Activated CD8-positive, alpha-beta memory T cell treated with anti-CD3 and anti-CD28 coated beads for 36 hours (primary cell): Measurements from ENCODE around the gene ZNF595. TPM values are rescaled to one million over a fixed set of nuclear protein-coding genes. Genes with fewer than 3 reads are reported as not detected.
"Not testable (repeated sequence)": the region's sequence is repeated elsewhere in the genome, so short reads cannot be mapped to it uniquely, and the experiment has no call there.

Experiments used
- CTCF ChIA-PET: fragments of 350-600 bp; sonication (Branson Sonifier 250); formaldehyde crosslinking; loops from one replicate; lab custom pipeline; 2021; ENCODE audit warnings: antibody characterized with exemption; lab: Charles Lee
- POLR2A ChIA-PET: fragments of 350-600 bp; sonication (Branson Sonifier 250); formaldehyde crosslinking; loops from one replicate; lab custom pipeline; 2021; ENCODE audit warnings: antibody characterized with exemption; lab: Charles Lee
- total RNA-seq, 2 experiments: library from RNA; stranded (reverse); gene quantifications; one replicate each; pipeline ENCODE4 v1.2.3, GENCODE V29; 2021

The ZNF595 gene
- total RNA-seq, result 1 to 10 TPM; 7.2 to 7.4 TPM

DNA sequence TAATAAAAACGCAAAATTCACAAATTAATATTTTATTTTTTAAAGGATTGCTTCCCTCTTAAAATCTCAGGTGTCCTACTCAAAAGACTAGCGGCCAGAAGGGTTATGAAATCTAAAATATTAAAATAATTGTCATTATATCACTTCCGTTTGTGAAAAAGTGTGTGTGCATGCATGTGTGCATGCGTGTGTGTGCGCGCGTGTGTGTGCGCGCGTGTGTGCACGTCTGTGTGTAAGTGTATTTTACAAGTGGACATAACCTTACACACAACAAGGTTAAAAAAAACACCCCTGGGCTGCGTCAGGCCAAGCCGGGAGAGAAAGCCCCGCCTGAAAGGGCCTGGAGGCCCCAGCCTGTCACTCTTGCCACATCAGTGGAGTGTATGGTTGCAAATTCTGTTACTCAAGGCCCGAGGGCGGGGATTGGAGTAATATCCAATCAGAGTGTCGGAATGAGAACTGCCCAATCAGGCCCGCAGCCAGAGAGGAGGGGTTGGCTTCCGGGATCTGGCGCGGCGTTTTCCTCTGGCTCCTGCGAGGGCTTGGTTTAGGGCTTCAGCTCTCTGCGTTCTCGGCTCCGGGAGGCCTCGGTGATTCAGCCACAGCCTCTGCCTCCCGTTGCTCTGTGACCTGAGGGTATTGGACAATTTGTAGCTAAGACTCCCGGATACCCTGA is at the start of gene ZNF595:
Gene ZNF595 (plus strand): TSS at position 518 of the 676 bp plus-strand sequence. CDS start 168 bp downstream, outside the sequence.
- CTCF ChIA-PET, result interaction anchor here (0.5 to 1.1 kb wide), 3 partner anchors 25 to 508 kb away, joined by 3 read pairs; no protein-coding TSS in a partner anchor
- POLR2A ChIA-PET, result interaction anchor here (1.9 kb wide), 1 partner anchor 71 kb away, joined by 8 read pairs; the partner anchor contains the start of gene ZNF718

DNA sequence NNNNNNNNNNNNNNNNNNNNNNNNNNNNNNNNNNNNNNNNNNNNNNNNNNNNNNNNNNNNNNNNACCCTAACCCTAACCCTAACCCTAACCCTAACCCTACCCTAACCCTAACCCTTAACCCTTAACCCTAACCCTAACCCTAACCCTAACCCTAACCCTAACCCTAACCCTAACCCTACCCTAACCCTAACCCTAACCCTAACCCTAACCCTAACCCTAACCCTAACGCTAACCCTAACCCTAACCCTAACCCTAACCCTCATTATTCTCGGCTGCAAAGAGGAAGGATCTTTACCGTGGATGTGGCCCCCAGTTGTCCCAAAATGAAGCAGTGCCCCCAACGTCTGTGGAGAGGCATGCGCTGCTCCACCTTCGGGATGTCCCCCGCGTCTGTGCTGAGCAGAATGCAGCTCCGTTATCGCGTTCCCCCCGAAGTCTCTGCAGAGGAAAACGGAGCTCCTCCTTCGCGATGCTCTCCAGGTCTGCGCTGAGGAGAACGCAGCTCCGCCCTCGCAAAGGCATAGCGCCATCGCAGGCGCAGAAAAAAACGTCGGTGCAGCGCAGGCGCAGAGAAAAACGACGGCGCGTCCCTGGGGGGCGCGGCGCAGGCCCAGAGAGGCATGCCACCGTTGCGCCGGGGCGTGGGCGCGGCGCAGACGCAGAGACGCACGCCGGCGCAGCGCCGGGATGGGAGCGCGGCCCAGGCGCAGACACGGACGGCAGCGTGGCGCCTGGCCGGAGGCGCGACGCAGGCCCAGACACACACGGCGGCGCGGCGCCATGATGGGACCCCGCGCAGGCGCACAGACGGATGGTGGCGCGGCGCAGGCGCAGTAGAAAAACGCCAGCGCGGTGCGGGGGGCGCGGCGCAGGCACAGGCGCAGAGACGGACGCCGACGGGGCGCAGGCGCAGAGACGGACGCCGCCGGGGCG is 42.9 kb upstream of the ZNF595 start:
- CTCF ChIA-PET, POLR2A ChIA-PET: not testable (repeated sequence)

GRCh38 chr4:11095-11815 is 41.9 kb upstream of the ZNF595 start:
- CTCF ChIA-PET, result interaction anchor here (0.6 kb wide), 1 partner anchor 165 kb away, joined by 3 read pairs; no protein-coding TSS in a partner anchor
- POLR2A ChIA-PET, result not testable (repeated sequence)

- POLR2A ChIA-PET, result not testable (repeated sequence)
- CTCF ChIA-PET, result interaction anchor here (0.6 kb wide), 1 partner anchor 164 kb away, joined by 3 read pairs; no protein-coding TSS in a partner anchor
Measured at GRCh38 chr4:11816-12417, 41.2 kb upstream of the ZNF595 start.

DNA sequence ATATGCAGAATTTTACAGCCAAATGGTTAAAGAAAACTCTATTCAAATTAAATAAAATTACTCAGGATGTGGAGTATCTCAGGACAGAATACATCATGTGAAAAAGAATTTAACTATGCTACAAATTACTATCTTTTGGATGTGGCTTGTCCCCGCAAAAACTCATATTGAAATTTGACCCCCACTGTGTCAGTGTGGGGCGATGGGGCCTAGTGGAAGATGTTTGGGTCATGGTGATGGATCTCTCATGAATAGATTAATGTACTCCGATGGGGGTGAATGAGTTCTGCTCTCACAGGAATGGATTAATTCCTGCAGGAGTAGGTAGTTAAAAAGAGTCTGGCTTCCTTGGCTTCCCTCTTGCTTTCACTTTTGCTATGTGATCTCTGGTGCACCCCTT is 35.0 kb upstream of the ZNF595 start:
- CTCF ChIA-PET, POLR2A ChIA-PET: not testable (repeated sequence)

- CTCF ChIA-PET, POLR2A ChIA-PET: not testable (repeated sequence)
Measured at GRCh38 chr4:18589-18988, 34.5 kb upstream of the ZNF595 start.

DNA sequence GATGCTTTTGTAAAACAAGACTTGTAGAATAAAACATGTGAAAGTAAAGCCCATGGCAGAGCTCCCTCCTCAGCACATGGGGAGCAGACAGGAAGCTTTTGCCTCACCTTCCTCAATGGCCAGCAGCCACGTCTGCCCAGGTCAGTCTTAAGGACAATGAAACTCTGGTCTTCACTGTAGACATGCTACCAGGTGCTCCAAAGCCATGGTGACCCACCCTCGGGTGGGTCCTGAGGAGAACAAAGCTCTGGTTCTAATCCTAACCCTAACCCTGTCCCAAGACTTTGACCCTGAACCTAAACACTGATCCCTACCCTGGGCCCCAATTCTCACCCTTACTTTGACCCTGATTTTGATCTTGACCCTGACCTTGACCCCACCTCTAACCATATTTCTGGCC is 30.2 kb upstream of the ZNF595 start:
- POLR2A ChIA-PET, CTCF ChIA-PET: not testable (repeated sequence)

DNA sequence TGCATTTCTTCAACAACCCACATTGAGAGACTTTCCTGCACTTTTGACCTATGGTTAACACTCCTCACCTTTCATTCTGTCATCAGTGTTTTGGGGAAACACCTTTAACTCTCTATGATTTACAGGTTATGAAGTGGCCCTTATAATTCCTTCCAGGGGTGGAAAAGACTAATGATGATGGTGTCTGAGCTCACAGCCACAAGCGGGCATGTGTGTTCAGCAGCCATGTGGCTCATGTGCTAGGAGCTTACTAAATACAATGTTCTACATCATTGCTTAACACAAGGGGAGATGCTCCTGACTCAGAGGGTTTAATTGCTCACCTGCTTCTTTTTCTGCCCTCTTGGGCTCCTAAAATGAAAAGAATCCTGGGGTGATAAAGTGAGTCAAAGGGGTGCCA is 28.8 kb upstream of the ZNF595 start:
- CTCF ChIA-PET, POLR2A ChIA-PET: not testable (repeated sequence)

DNA sequence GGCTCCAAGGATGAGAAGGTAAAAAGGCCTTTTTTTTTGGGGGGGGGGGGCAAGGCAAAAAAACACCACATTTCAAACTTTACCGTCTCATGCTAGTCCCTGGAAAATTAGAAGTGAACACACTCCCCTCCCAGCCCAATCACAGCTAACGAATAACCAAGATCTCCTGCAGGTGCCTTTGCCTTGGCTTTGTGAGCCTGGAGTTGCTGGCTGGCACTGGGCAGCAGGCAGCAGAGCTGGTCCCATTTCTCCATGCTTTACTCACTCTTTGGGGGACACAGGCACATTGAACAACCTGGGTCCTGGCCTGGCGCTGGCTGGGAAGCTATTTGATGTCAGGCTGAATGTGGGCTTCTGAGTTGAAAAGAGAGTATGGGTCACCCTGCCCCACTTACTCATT is 25.6 kb upstream of the ZNF595 start:
- CTCF ChIA-PET, result interaction anchor here (1.2 to 1.3 kb wide), 2 partner anchors 25 to 215 kb away, joined by 3 to 8 read pairs; partner anchors contain the start of gene ZNF595
- POLR2A ChIA-PET, result not testable (repeated sequence)

GRCh38 chr4:28767-29542 is 24.2 kb upstream of the ZNF595 start:
- ChIA-PET CTCF (interaction anchor here (1.3 kb wide), 1 partner anchor 213 kb away, joined by 8 read pairs; no protein-coding TSS in a partner anchor), POLR2A (interaction anchor here (0.6 kb wide), 1 partner anchor 895 kb away, joined by 3 read pairs; no protein-coding TSS in a partner anchor)

- POLR2A ChIA-PET, CTCF ChIA-PET: not testable (repeated sequence)
Measured at GRCh38 chr4:33314-33713, 19.8 kb upstream of the ZNF595 start.

DNA sequence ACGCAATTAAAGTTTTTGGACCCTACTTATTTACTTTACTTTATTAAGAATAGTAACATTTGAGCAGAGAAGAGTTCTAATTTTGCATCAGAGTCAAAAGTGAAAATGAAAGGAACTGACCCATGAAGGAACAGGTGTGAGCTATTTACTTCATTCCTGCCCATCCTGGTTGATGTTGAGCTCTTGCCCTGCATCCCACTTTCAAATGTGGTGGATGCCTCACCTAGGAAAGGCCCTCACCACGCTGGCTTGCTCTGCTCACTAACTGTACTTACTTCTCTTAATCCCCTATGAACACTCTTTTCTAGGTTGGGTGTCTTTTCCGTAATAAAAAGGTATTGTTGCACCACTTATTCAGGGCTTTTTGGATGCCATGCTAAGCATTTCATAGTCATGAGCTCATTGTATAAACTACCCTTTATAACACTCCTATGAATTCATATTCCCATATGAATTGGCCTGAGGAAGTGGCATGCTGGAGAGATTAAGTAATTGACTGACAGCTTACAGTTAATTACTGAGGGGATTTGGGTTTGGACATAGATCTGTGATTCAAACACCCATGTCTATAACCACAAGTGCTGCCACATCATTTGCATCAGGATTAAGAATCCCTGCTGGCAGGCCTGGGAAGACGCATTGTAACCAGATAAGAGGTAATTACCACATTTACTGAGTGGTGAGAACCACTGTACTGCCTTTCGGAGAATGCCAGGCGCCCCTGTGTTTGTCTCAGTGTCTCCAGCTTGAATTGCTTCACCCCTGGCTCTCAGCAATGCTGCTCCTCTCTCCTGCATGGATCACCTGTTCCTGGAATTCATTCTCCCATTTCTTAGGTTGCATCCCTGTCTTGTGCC is 16.3 kb upstream of the ZNF595 start:
- CTCF ChIA-PET, POLR2A ChIA-PET: not testable (repeated sequence)

DNA sequence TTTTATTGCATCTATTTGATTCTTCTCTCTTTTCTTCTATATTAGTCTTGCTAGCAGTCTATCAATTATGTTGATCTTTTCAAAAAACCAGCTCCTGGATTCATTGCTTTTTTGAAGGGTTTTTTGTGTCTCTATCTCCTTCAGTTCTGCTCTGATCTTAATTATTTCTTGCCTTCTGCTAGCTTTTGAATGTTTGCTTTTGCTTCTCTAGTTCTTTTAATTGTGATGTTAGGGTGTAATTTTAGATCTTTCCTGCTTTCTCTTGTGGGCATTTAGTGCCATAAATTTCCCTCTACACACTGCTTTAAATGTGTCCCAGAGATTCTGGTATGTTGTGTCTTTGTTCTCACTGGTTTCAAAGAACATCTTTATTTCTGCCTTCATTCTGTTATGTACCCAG is 14.9 kb upstream of the ZNF595 start:
- CTCF ChIA-PET, POLR2A ChIA-PET: not testable (repeated sequence)

- POLR2A ChIA-PET, CTCF ChIA-PET: not testable (repeated sequence)
Measured at GRCh38 chr4:43375-43774, 9.7 kb upstream of the ZNF595 start.

DNA sequence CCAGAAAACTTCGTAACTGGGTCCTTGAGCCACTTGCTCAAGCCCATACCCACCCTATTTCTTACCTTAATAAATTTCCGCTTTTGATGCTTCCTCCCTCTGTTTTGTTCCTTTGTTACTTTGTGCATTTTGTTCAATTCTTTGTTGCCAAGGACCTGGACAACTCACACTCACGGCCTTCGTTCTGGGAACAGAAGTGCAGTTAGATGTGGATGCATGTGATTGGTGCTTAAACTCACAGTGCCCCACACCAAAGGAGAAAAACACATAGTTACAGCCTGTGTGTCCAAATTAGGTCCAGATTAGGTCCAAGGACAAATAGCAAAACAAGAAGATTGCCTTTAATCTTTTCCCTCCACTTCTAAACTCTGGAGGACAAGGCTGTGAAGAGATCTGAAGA is 1.9 kb upstream of the ZNF595 start:
- POLR2A ChIA-PET, CTCF ChIA-PET: not testable (repeated sequence)

DNA sequence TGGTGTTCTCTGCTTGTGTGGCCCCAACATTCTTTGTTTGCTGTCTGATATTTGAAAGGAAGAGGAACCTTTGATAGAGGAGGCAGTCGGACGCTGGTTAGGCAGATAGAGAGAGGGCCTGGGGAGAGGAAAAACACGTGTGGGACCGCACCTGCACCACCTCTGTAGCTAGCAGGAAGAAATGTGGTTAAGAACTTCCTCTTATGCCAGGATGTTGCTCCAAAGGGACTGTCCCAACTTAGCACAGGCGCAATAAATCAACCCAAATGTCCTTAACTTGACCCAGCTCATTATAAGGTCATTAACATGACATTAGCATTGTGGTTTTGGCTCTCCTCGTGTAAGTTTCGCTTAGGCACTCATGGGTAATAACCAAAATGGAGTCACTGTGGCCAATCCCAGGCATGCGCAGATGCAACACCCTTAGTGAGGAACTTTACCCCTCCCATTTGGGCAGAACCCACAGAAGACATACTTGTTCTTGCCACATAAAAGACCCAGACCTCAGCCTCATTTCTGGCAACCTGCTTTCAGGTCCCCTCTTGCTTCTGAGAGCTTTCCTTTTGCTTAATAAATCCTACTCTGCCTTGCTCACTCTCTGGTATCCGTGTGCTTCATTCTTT is 1.4 kb upstream of the ZNF595 start:
- POLR2A ChIA-PET, CTCF ChIA-PET: not testable (repeated sequence)

GRCh38 chr4:53521-53920 is 400 bp downstream of the ZNF595 start:
- ChIA-PET CTCF (interaction anchor here (0.8 kb wide), 1 partner anchor 508 kb away, joined by 3 read pairs; no protein-coding TSS in a partner anchor), POLR2A (interaction anchor here (0.6 to 1.9 kb wide), 2 partner anchors 71 to 621 kb away, joined by 3 to 8 read pairs; partner anchors contain the start of gene ZNF718)
